ENCODE results near the gene VDR.
"Not testable (repeated sequence)": the region's sequence is repeated elsewhere in the genome, so short reads cannot be mapped to it uniquely, and the experiment has no call there.

DNA sequence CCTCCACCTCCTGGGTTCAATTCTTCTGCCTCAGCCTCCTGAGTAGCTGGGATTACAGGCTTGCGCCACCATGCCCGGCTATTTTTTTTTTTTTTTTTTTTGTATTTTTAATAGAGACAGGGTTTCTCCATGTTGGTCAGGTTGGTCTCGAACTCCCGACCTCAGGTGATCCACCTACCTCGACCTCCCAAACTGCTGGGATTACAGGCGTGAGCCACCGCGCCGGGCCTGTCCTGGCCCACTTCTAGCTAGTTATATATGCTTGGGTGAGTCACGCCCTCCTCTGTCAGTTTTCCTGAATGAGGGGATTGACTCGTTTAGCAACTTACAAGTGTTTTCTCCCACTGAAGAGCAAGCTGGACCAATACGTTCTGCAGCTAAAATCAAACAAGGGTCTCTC, 62.3 kb downstream of the VDR start:
- not testable (repeated sequence) for TF ChIP-seq EZH2 (IDR thresholded peaks at IDR 0.05; ENCODE audit: borderline replicate concordance, insufficient read depth, low read length, poor library complexity, severe bottlenecking); CTCF (IDR thresholded peaks at IDR 0.05; ENCODE audit: poor library complexity, severe bottlenecking); EP300 (conservative IDR thresholded peaks at IDR 0.05; ENCODE audit: poor library complexity, severe bottlenecking); POLR2AphosphoS5 (IDR thresholded peaks at IDR 0.05); REST (IDR thresholded peaks at IDR 0.05; ENCODE audit: borderline replicate concordance)
